SJCRH30 (cell line): ENCODE measurements around the gene DLGAP4. TPM values are rescaled to one million over a fixed set of nuclear protein-coding genes. Genes with fewer than 3 reads are reported as not detected.

Experiments used
- DNase-seq, 2 experiments: peaks; one replicate each; pipeline ENCODE4 v3.0.0-alpha.2; 2015 to 2020
- H3K27ac ChIP-seq: fragments of 250-450 bp; sonication (Bioruptor Pico); 2 replicates; pipeline ENCODE4 v1.5.1; 2020; ENCODE audit warnings: mild to moderate bottlenecking, moderate library complexity
- H3K27me3 ChIP-seq: fragments of 250-450 bp; sonication (Bioruptor Pico); 2 replicates; pipeline ENCODE4 v1.5.1; 2020; ENCODE audit warnings: mild to moderate bottlenecking, moderate library complexity
- H3K36me3 ChIP-seq: fragments of 250-450 bp; sonication (Bioruptor Pico); 2 replicates; pipeline ENCODE4 v1.5.1; 2020; ENCODE audit warnings: mild to moderate bottlenecking, moderate library complexity
- H3K4me1 ChIP-seq: fragments of 250-450 bp; sonication (Bioruptor Pico); 2 replicates; pipeline ENCODE4 v1.5.1; 2020; ENCODE audit warnings: mild to moderate bottlenecking, moderate library complexity
- H3K4me3 ChIP-seq: fragments of 250-450 bp; sonication (Bioruptor Pico); 2 replicates; pipeline ENCODE4 v1.5.1; 2020; ENCODE audit warnings: mild to moderate bottlenecking, moderate library complexity
- H3K9me3 ChIP-seq: fragments of 250-450 bp; sonication (Bioruptor Pico); replicated peaks from 2 replicates; pipeline ENCODE4 v1.5.1; 2020; ENCODE audit warnings: mild to moderate bottlenecking, moderate library complexity
- total RNA-seq: library from RNA; depleted of rRNA; stranded (reverse); fragments of >200 nt; shearing (Covaris generic); gene quantifications from 2 replicates; pipeline ENCODE4 v1.2.3, GENCODE V29; 2014; rRNA removed

Gene DLGAP4
- total RNA-seq, 1 experiment from 2014 or later, result 18.4 TPM

GRCh38 chr20:36569847-36570429 is 263.8 kb downstream of the DLGAP4 start:
- H3K9me3 ChIP-seq, result peaks cover 7% of the 10 kb centered on the region; the same call in 1 of the 2 replicates
- H3K36me3 ChIP-seq, result no peaks in the 10 kb centered on the region
- no peak overlapping the region for H3K4me3 ChIP-seq
- peaks cover 12% of the 10 kb centered on the region for H3K4me1 ChIP-seq
- peak; percentile 48 to 62 for DNase-seq
- no peaks in the 10 kb centered on the region for H3K27me3 ChIP-seq
- H3K27ac ChIP-seq, result no peak overlapping the region

- no peak overlapping the region for H3K27ac ChIP-seq
- peaks cover 12% of the 10 kb centered on the region for H3K4me1 ChIP-seq
- no peak for DNase-seq
- no peaks in the 10 kb centered on the region; the same call in 1 of the 2 replicates for H3K36me3 ChIP-seq
- no peaks in the 10 kb centered on the region for H3K9me3 ChIP-seq
- no peak overlapping the region for H3K4me3 ChIP-seq
- H3K27me3 ChIP-seq, result no peaks in the 10 kb centered on the region
Measured at GRCh38 chr20:36571564-36572504, 265.7 kb downstream of the DLGAP4 start.

- no peaks in the 10 kb centered on the region; the same call in 1 of the 2 replicates for H3K36me3 ChIP-seq
- H3K27me3 ChIP-seq, result no peaks in the 10 kb centered on the region
- peak overlapping the region; percentile 96 for H3K4me3 ChIP-seq
- no peak for DNase-seq
- no peaks in the 10 kb centered on the region for H3K9me3 ChIP-seq
- H3K27ac ChIP-seq, result peak overlapping the region; percentile 25; the same call in 1 of the 2 replicates
- peaks cover 12% of the 10 kb centered on the region for H3K4me1 ChIP-seq
Measured at GRCh38 chr20:36572701-36573102, 266.6 kb downstream of the DLGAP4 start.

GRCh38 chr20:36573103-36573797 is 267.1 kb downstream of the DLGAP4 start, which contains the start of gene TGIF2:
Gene TGIF2, plus strand, starts transcription at chr20:36573597. Its CDS starts 5,178 bp downstream, at chr20:36578775.
- peak; percentile 97 for DNase-seq
- Histone ChIP-seq H3K4me1 (peaks cover 12% of the 10 kb centered on the region), H3K36me3 (no peaks in the 10 kb centered on the region; the same call in 1 of the 2 replicates), H3K9me3 (no peaks in the 10 kb centered on the region), H3K27ac (peak within 1 kb of the TSS; percentile 92), H3K4me3 (peak within 1 kb of the TSS; percentile 96), H3K27me3 (no peaks in the 10 kb centered on the region)

- peaks cover 12% of the 10 kb centered on the region for H3K4me1 ChIP-seq
- H3K9me3 ChIP-seq, result no peaks in the 10 kb centered on the region
- H3K27me3 ChIP-seq, result no peaks in the 10 kb centered on the region
- peaks cover 6% of the 10 kb centered on the region for H3K36me3 ChIP-seq
- peak overlapping the region; percentile 92 for H3K27ac ChIP-seq
- peak; percentile 64 to 68 for DNase-seq
- peak overlapping the region; percentile 96 for H3K4me3 ChIP-seq
Measured at GRCh38 chr20:36573798-36574365, 267.7 kb downstream of the DLGAP4 start.

- no peaks in the 10 kb centered on the region for H3K27me3 ChIP-seq
- peak; percentile 68 to 76 for DNase-seq
- H3K4me3 ChIP-seq, result peak overlapping the region; percentile 96
- peaks cover 10% of the 10 kb centered on the region for H3K4me1 ChIP-seq
- H3K9me3 ChIP-seq, result no peaks in the 10 kb centered on the region
- peaks cover 13% of the 10 kb centered on the region for H3K36me3 ChIP-seq
- peak overlapping the region; percentile 92 for H3K27ac ChIP-seq
Measured at GRCh38 chr20:36574366-36575135, 268.4 kb downstream of the DLGAP4 start.

GRCh38 chr20:36576081-36576445 is 269.9 kb downstream of the DLGAP4 start:
- no peaks in the 10 kb centered on the region for H3K27me3 ChIP-seq
- H3K27ac ChIP-seq, result no peak overlapping the region
- no peaks in the 10 kb centered on the region for H3K9me3 ChIP-seq
- peaks cover 5% of the 10 kb centered on the region; the same call in 1 of the 2 replicates for H3K4me1 ChIP-seq
- peaks cover 26% of the 10 kb centered on the region for H3K36me3 ChIP-seq
- H3K4me3 ChIP-seq, result no peak overlapping the region
- no peak for DNase-seq

Other genes with a start within 250 kb of the DLGAP4 start
- 6.7 and 8.0 TPM in 2 replicates for gene EPB41L1, start 151.6 kb upstream of the DLGAP4 start, total RNA-seq
- gene AAR2, start 69.9 kb upstream of the DLGAP4 start, total RNA-seq, result 65.5 and 67.8 TPM in 2 replicates
- 0.49 and 0.76 TPM in 2 replicates for gene MYL9, start 235.2 kb downstream of the DLGAP4 start, total RNA-seq